ENCODE data around the gene MSS51. TPM values are rescaled to one million over a fixed set of nuclear protein-coding genes. Genes with fewer than 3 reads are reported as not detected.
"Not testable (repeated sequence)": the region's sequence is repeated elsewhere in the genome, so short reads cannot be mapped to it uniquely, and the experiment has no call there.

Gene MSS51
- total RNA-seq, 4 donors from 2014 or later = 1.4 to 2.4 (median 2.0) TPM

DNA sequence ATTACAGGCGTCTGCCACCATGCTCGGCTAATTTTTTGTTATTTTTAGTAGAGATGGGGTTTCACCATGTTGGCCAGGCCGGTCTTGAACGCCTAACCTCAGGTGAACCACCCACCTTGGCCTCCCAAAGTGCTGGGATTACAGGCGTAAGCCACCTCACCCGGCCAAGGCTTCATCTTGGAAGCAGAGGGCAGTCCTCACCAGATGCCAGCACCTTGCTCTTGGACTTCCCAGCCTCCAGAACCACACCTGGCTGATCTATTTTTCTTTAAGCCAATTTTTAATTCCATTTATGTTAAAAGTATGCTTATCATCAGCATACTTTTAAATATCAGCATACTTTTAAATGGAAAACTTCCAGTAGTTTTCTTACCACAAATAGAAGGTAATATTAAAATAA, 31.7 kb downstream of the MSS51 start:
- in situ Hi-C loops (cut with MboI; ENCODE audit: low pct_ligation_motif_present in 1 of 4, low pct_unique_long_range_greater_than_20kb in 1 of 4, low sequenced_read_pairs in 3 of 4) (no loop called here), intact Hi-C loops (cut with DNase I; ENCODE audit: low total_unique reads) (no loop called here)
- no peak for DNase-seq
- 97 to 100% methylated on average over 1 to 6 of the region's 6 CpGs for WGBS, 2 donors (ENCODE audit: low coverage in 1 of 2)
- TF ChIP-seq EP300 (IDR thresholded peaks at IDR 0.05; ENCODE audit: low read depth) (no peak), POLR2A (IDR thresholded peaks at IDR 0.05) (no peak), POLR2AphosphoS5 (IDR thresholded peaks at IDR 0.05) (no peak), CTCF (IDR thresholded peaks at IDR 0.05) (no peak)
- peaks cover 0 to 16% (median 6%) of the 10 kb centered on the region in 4 donors for H3K36me3 ChIP-seq
- H3K9me3 ChIP-seq = no peaks in the 10 kb centered on the region
- H3K27ac ChIP-seq = no peak overlapping the region
- peaks cover 0 to 12% (median 0%) of the 10 kb centered on the region in 4 donors for H3K4me1 ChIP-seq
- no peaks in the 10 kb centered on the region for H3K27me3 ChIP-seq
- H3K4me3 ChIP-seq = no peak overlapping the region

- intact Hi-C loops (cut with DNase I; ENCODE audit: low total_unique reads) (no loop called here), in situ Hi-C loops (cut with MboI; ENCODE audit: low pct_ligation_motif_present in 1 of 4, low pct_unique_long_range_greater_than_20kb in 1 of 4, low sequenced_read_pairs in 3 of 4) (no loop called here)
- 76 to 94% methylated on average over 4 of the region's 4 CpGs for WGBS, 2 donors (ENCODE audit: low coverage in 1 of 2)
These were observed 34.3 kb downstream of the MSS51 start for GRCh38 chr10:73399063-73399462.

GRCh38 chr10:73398024-73398423, 35.3 kb downstream of the MSS51 start:
- no peak for DNase-seq
- Histone ChIP-seq H3K9me3 (no peaks in the 10 kb centered on the region), H3K27ac (no peak overlapping the region), H3K27me3 (no peaks in the 10 kb centered on the region), H3K4me1 (peaks cover 0 to 4% (median 0%) of the 10 kb centered on the region in 4 donors), H3K36me3 (peaks cover 0 to 37% (median 17%) of the 10 kb centered on the region in 4 donors), H3K4me3 (no peak overlapping the region)
- intact Hi-C loops (cut with DNase I; ENCODE audit: low total_unique reads) (no loop called here), in situ Hi-C loops (cut with MboI; ENCODE audit: low pct_ligation_motif_present in 1 of 4, low pct_unique_long_range_greater_than_20kb in 1 of 4, low sequenced_read_pairs in 3 of 4) (no loop called here)
- WGBS, 2 donors (ENCODE audit: low coverage in 1 of 2) = 84 to 96% methylated on average over 2 to 6 of the region's 6 CpGs
- no peak for TF ChIP-seq CTCF (IDR thresholded peaks at IDR 0.05)
- TF ChIP-seq EP300 (IDR thresholded peaks at IDR 0.05; ENCODE audit: low read depth) = no peak
- no peak for TF ChIP-seq POLR2AphosphoS5 (IDR thresholded peaks at IDR 0.05)
- TF ChIP-seq POLR2A (IDR thresholded peaks at IDR 0.05) = no peak

More at GRCh38 chr10:73399063-73399462, 34.3 kb downstream of the MSS51 start:
- Histone ChIP-seq H3K27ac (no peak overlapping the region), H3K4me3 (no peak overlapping the region), H3K4me1 (peaks cover 0 to 10% (median 0%) of the 10 kb centered on the region in 4 donors), H3K9me3 (no peaks in the 10 kb centered on the region), H3K27me3 (no peaks in the 10 kb centered on the region), H3K36me3 (peaks cover 0 to 37% (median 17%) of the 10 kb centered on the region in 4 donors)
- no peak for TF ChIP-seq CTCF (IDR thresholded peaks at IDR 0.05)
- TF ChIP-seq POLR2AphosphoS5 (IDR thresholded peaks at IDR 0.05) = no peak
- TF ChIP-seq POLR2A (IDR thresholded peaks at IDR 0.05) = no peak
- TF ChIP-seq EP300 (IDR thresholded peaks at IDR 0.05; ENCODE audit: low read depth) = no peak
- no peak for DNase-seq

DNA sequence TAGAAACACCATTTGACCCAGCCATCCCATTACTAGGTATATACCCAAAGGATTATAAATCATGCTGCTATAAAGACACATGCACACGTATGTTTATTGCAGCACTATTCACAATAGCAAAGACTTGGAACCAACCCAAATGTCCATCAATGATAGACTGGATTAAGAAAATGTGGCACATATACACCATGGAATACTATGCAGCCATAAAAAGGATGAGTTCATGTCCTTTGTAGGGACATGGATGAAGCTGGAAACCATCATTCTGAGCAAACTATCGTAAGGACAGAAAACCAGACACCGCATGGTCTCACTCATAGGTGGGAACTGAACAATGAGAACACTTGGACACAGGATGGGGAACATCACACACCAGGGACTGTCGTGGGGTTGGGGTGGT, 39.0 kb downstream of the MSS51 start:
- H3K9me3 ChIP-seq; H3K27me3 ChIP-seq; intact Hi-C loops (cut with DNase I; ENCODE audit: low total_unique reads); H3K4me3 ChIP-seq; H3K4me1 ChIP-seq; H3K27ac ChIP-seq; in situ Hi-C loops (cut with MboI; ENCODE audit: low pct_ligation_motif_present in 1 of 4, low pct_unique_long_range_greater_than_20kb in 1 of 4, low sequenced_read_pairs in 3 of 4); DNase-seq: not testable (repeated sequence)
- WGBS, 2 donors (ENCODE audit: low coverage in 1 of 2) = 100% methylated on average over 3 of the region's 4 CpGs
- H3K36me3 ChIP-seq = peaks cover 0 to 52% (median 23%) of the 10 kb centered on the region in 4 donors

GRCh38 chr10:73388228-73388627, 45.1 kb downstream of the MSS51 start:
- H3K27ac ChIP-seq = no peak overlapping the region
- TF ChIP-seq CTCF (IDR thresholded peaks at IDR 0.05) = no peak
- no peaks in the 10 kb centered on the region for H3K9me3 ChIP-seq
- H3K36me3 ChIP-seq = peaks cover 0 to 70% (median 32%) of the 10 kb centered on the region in 4 donors
- no peak overlapping the region for H3K4me3 ChIP-seq
- WGBS, 2 donors (ENCODE audit: low coverage in 1 of 2) = 91 to 98% methylated on average over 4 of the region's 4 CpGs
- no peak for DNase-seq
- in situ Hi-C loops (cut with MboI; ENCODE audit: low pct_ligation_motif_present in 1 of 4, low pct_unique_long_range_greater_than_20kb in 1 of 4, low sequenced_read_pairs in 3 of 4) = no loop called here
- no peaks in the 10 kb centered on the region for H3K27me3 ChIP-seq
- H3K4me1 ChIP-seq = no peaks in the 10 kb centered on the region
- intact Hi-C loops (cut with DNase I; ENCODE audit: low total_unique reads) = no loop called here

All from transverse colon (tissue), 4 donors.